HEK293T (cell line): ENCODE data around the gene IL1B.

Experiments used
- CTCF ChIA-PET: fragments of 350-600 bp; formaldehyde crosslinking; extraction: SDS; loops from one replicate; lab custom pipeline; 2021; ENCODE audit warnings: antibody characterized with exemption, inconsistent platforms; lab: Yijun Ruan, JAX
- POLR2A ChIA-PET: fragments of 350-600 bp; formaldehyde crosslinking; extraction: SDS; loops from one replicate; lab custom pipeline; 2020; ENCODE audit warnings: antibody characterized with exemption, inconsistent platforms; lab: Yijun Ruan, JAX
- DNase-seq: peaks from one replicate; pipeline ENCODE4 v3.0.0; 2012; ENCODE audit warnings: mixed read lengths; ENCODE audit errors: extremely low spot score
- ARNT ChIP-seq: fragments of 450-650 bp; IDR thresholded peaks from 2 replicates; pipeline ENCODE4 v1.6.1; 2017; ENCODE audit warnings: mild to moderate bottlenecking
- BHLHE40 ChIP-seq: fragments of 450-650 bp; IDR thresholded peaks from 2 replicates; pipeline ENCODE4 v1.6.1; 2016; ENCODE audit warnings: mild to moderate bottlenecking, moderate library complexity, borderline replicate concordance
- CTBP1 ChIP-seq: fragments of 450-650 bp; IDR thresholded peaks from 2 replicates; pipeline ENCODE4 v1.6.1; 2016; ENCODE audit warnings: borderline replicate concordance
- ELF4 ChIP-seq: fragments of 450-650 bp; IDR thresholded peaks from 2 replicates; pipeline ENCODE4 v1.6.1; 2017; ENCODE audit warnings: antibody characterized with exemption
- FOXA1 ChIP-seq: fragments of 450-650 bp; IDR thresholded peaks from 2 replicates; pipeline ENCODE4 v1.6.1; 2016; ENCODE audit warnings: mild to moderate bottlenecking
- FOXK2 ChIP-seq: fragments of 450-650 bp; IDR thresholded peaks from 2 replicates; pipeline ENCODE4 v1.6.1; 2016; ENCODE audit warnings: mild to moderate bottlenecking
- FOXM1 ChIP-seq: fragments of 450-650 bp; IDR thresholded peaks from 2 replicates; pipeline ENCODE4 v1.6.1; 2017; ENCODE audit warnings: mild to moderate bottlenecking, borderline replicate concordance
- HDGF ChIP-seq: fragments of 450-650 bp; IDR thresholded peaks from 2 replicates; pipeline ENCODE4 v1.6.1; 2017; ENCODE audit warnings: antibody characterized with exemption, borderline replicate concordance
- L3MBTL2 ChIP-seq: fragments of 450-650 bp; conservative IDR thresholded peaks from 2 replicates; pipeline ENCODE4 v1.6.1; 2016; ENCODE audit warnings: mild to moderate bottlenecking
- LEF1 ChIP-seq: fragments of 450-650 bp; IDR thresholded peaks from 2 replicates; pipeline ENCODE4 v1.6.1; 2017; ENCODE audit warnings: mild to moderate bottlenecking, borderline replicate concordance
- NFRKB ChIP-seq: fragments of 450-650 bp; IDR thresholded peaks from 2 replicates; pipeline ENCODE4 v1.6.1; 2016; ENCODE audit warnings: mild to moderate bottlenecking, moderate library complexity
- SP1 ChIP-seq: fragments of 450-650 bp; IDR thresholded peaks from 2 replicates; pipeline ENCODE4 v1.6.1; 2017
- SUZ12 ChIP-seq: fragments of 450-650 bp; IDR thresholded peaks from 2 replicates; pipeline ENCODE4 v1.6.1; 2016; ENCODE audit warnings: mild to moderate bottlenecking
- TARDBP ChIP-seq: fragments of 450-650 bp; IDR thresholded peaks from 2 replicates; pipeline ENCODE4 v1.6.1; 2016
- ZNF384 ChIP-seq: fragments of 450-650 bp; IDR thresholded peaks from 2 replicates; pipeline ENCODE4 v1.6.1; 2016
- TF ChIP-seq, protein P1 (sequence below): fragments of 450-650 bp; IDR thresholded peaks from 2 replicates; pipeline ENCODE4 v1.6.1; 2016

IL1B gene

DNA sequence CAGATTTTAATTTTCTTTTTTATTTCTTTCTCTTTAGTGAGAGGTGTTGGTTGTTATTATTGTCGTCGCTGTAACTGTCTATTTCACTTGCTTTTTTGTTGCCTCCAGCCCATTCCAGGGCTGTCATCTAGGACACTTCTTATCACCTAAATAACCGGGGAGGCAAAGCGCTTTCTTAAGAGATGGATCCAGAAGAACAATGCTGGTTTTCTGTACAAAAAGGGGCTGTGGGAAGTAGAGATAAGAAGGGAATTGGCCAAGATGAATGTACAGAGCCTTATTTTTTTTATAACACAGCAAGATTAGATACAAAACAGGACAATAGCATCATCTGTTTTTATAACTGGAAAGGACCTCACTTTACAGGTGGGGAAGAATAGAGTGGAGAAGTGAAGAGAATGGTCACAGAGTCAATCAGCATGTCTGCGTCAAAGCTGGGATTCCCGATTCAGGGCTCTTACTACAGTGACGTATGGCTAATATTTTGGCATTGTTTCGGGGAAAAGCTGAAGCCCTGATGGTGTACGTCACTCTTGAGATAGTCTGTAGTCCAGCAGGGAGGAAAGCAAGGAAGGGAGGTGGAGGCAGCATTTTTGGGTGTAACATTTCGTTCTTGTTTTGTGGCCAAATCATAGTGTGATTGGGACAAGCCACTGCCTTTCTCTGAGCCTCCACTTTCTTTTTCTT, 23.2 kb downstream of the IL1B start:
- TF ChIP-seq L3MBTL2 (no peak), HDGF (no peak), ELF4 (no peak), FOXA1 (no peak), BHLHE40 (no peak), SP1 (no peak), NFRKB (no peak), ZNF384 (no peak), FOXM1 (no peak), SUZ12 (no peak), FOXK2 (no peak), LEF1 (no peak), ARNT (no peak), TARDBP (no peak), CTBP1 (no peak)
- DNase-seq = no peak
- ChIA-PET CTCF (no interaction called here), POLR2A (no interaction called here)

GRCh38 chr2:112812318-112813267, 24.0 kb downstream of the IL1B start:
- CTCF ChIA-PET = interaction anchor here (0.5 to 1.1 kb wide), 2 partner anchors 103 to 110 kb away, joined by 3 read pairs; no protein-coding TSS in a partner anchor
- no peak for TF ChIP-seq LEF1
- TF ChIP-seq SUZ12 = no peak
- TF ChIP-seq, protein P1, sequence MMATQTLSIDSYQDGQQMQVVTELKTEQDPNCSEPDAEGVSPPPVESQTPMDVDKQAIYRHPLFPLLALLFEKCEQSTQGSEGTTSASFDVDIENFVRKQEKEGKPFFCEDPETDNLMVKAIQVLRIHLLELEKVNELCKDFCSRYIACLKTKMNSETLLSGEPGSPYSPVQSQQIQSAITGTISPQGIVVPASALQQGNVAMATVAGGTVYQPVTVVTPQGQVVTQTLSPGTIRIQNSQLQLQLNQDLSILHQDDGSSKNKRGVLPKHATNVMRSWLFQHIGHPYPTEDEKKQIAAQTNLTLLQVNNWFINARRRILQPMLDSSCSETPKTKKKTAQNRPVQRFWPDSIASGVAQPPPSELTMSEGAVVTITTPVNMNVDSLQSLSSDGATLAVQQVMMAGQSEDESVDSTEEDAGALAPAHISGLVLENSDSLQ = no peak
- TF ChIP-seq FOXK2 = no peak
- no peak for TF ChIP-seq CTBP1
- TF ChIP-seq HDGF = no peak
- TF ChIP-seq FOXM1 = no peak
- no peak for TF ChIP-seq TARDBP
- no peak for TF ChIP-seq ZNF384
- no peak for TF ChIP-seq L3MBTL2
- TF ChIP-seq FOXA1 = no peak
- TF ChIP-seq ARNT = no peak
- TF ChIP-seq BHLHE40 = no peak
- TF ChIP-seq SP1 = no peak
- TF ChIP-seq ELF4 = no peak
- no peak for TF ChIP-seq NFRKB
- DNase-seq = no peak
- POLR2A ChIA-PET = no interaction called here

DNA sequence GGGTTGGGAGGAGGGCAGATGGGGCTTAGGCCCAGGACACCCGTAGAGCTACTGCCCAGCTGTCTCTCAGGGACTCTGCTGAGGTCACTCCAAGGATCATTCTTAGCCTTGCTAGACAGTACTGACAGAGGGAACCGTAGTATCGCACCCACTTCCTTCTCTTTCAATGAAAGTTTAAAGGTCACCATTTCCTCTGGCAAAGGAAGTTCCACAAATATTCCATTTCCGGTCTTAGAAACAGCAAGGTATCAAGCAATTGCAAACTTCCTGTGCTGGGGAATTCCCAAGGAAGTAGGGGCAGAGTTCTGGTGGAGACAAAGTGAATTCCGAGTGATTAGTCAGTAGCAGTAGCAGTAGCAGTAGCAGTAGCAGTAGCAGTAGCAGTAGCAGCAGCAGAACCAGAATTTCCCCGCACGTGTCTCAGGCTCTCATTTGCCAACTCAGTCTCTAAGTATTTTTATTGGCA, 24.7 kb downstream of the IL1B start:
- TF ChIP-seq SP1 (no peak), FOXM1 (no peak), HDGF (no peak), LEF1 (no peak), NFRKB (no peak), ELF4 (no peak), FOXK2 (no peak)
- TF ChIP-seq, protein P1 = no peak
- CTCF ChIA-PET = interaction anchor here (0.5 to 1.1 kb wide), 3 partner anchors 16 to 111 kb away, joined by 3 read pairs; no protein-coding TSS in a partner anchor
- POLR2A ChIA-PET = no interaction called here

DNA sequence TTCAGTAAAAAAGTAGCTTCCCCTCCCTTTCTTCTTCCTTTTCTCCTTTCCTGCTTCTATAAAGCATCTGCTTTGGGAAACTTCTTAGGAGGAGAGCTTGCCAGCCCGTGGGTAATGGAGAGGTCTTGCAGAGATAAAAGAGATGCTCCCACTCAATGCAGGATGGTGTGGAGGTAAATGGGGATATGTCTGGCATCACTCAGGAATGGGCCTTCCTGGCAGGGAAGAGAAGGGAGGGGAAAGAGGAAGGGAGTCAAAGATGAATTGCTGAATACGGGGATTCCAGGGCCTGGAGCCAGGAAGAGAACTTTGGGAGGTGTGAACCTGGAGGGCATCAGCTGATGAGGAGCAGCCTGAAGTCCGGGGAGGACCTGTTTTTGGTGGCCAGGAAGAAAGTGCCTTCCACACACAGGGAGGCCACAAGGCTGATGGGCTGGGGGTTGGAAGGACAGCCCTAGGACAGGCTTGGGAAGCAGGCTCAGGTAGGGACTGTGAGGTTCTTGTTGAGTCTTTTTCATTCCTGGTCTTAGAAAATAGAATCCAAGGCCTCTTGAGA, 25.2 kb downstream of the IL1B start:
- no peak for DNase-seq
- ChIA-PET POLR2A (no interaction called here), CTCF (interaction anchor here (0.6 to 1.1 kb wide), 2 partner anchors 16 to 104 kb away, joined by 3 read pairs; no protein-coding TSS in a partner anchor)
- no peak for TF ChIP-seq TARDBP
- no peak for TF ChIP-seq L3MBTL2
- no peak for TF ChIP-seq FOXK2
- TF ChIP-seq, protein P1 = no peak
- TF ChIP-seq BHLHE40 = no peak
- no peak for TF ChIP-seq SUZ12
- TF ChIP-seq FOXM1 = no peak
- no peak for TF ChIP-seq SP1
- TF ChIP-seq HDGF = no peak
- no peak for TF ChIP-seq ZNF384
- TF ChIP-seq FOXA1 = no peak

More for the DNA sequence above, 24.7 kb downstream of the IL1B start:
- DNase-seq = no peak

DNA sequence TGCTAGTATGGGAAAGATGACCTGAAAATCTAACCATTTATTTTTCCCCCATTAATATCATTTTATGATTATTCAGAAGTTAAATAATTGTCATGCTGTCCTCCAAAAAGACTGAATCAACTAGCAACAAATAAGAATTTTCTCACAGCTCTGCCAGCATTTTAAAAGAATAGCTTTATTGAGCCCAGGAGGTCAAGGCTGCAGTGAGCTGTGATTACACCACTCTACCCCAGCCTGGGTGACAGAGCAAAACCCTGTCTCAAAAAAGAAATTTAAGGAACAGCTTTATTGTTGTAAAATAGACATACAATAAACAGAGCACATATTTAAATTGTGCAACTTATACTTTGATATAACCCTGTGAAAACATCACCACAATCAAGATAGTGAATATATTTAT, 27.5 kb downstream of the IL1B start:
- CTCF ChIA-PET = interaction anchor here (0.6 to 1.0 kb wide), 2 partner anchors 15 to 43 kb away, joined by 3 to 4 read pairs; no protein-coding TSS in a partner anchor
- DNase-seq = no peak
- no peak for TF ChIP-seq HDGF
- no peak for TF ChIP-seq FOXM1
- TF ChIP-seq TARDBP = no peak
- no peak for TF ChIP-seq ARNT
- TF ChIP-seq, protein P1 = no peak
- TF ChIP-seq SP1 = no peak
- no peak for TF ChIP-seq LEF1
- no peak for TF ChIP-seq L3MBTL2
- TF ChIP-seq SUZ12 = no peak
- no peak for TF ChIP-seq ELF4
- no peak for TF ChIP-seq ZNF384
- no peak for TF ChIP-seq NFRKB
- TF ChIP-seq CTBP1 = no peak
- TF ChIP-seq FOXK2 = no peak
- no peak for TF ChIP-seq BHLHE40
- TF ChIP-seq FOXA1 = no peak
- POLR2A ChIA-PET = no interaction called here
